Measurements from ENCODE around the gene SUDS3. TPM values are rescaled to one million over a fixed set of nuclear protein-coding genes. Genes with fewer than 3 reads are reported as not detected.

SUDS3 gene
- polyA plus RNA-seq (2013, experiment 1 of 2), result 24.5 TPM
- polyA plus RNA-seq (2013, experiment 2 of 2), result 27.8 TPM

- Histone ChIP-seq H3K27me3 (ENCODE audit: insufficient read depth, low read length) (peaks cover 7% of the 10 kb centered on the region), H3K36me3 (ENCODE audit: insufficient read depth, low read length) (peaks cover 19% of the 10 kb centered on the region), H3K4me1 (ENCODE audit: insufficient read depth, low read length) (peaks cover 8% of the 10 kb centered on the region; the same call in 1 of the 2 replicates), H3K9ac (ENCODE audit: low read depth, low read length) (peak within 1 kb of the TSS; percentile 93), H3K27ac (ENCODE audit: low read depth, low read length) (peak within 1 kb of the TSS; percentile 96), H3K9me3 (ENCODE audit: insufficient read depth, low read depth, low read length) (no peaks in the 10 kb centered on the region), H3K4me3 (ENCODE audit: low read length) (peak within 1 kb of the TSS; percentile 91)
- WGBS, result under 1% methylated on average over 94 of the region's 102 CpGs
These were observed at the start of gene SUDS3 for GRCh38 chr12:118376089-118377020. Gene SUDS3, plus strand, starts transcription at chr12:118376555. Its CDS starts 137 bp downstream, at chr12:118376692.

GRCh38 chr12:118326991-118327390, 49.4 kb upstream of the SUDS3 start:
- Histone ChIP-seq H3K27ac (ENCODE audit: low read depth, low read length) (no peak overlapping the region), H3K36me3 (ENCODE audit: insufficient read depth, low read length) (no peaks in the 10 kb centered on the region), H3K27me3 (ENCODE audit: insufficient read depth, low read length) (no peaks in the 10 kb centered on the region), H3K4me1 (ENCODE audit: insufficient read depth, low read length) (peaks cover 7% of the 10 kb centered on the region; the same call in 1 of the 2 replicates), H3K9me3 (ENCODE audit: insufficient read depth, low read depth, low read length) (no peaks in the 10 kb centered on the region), H3K9ac (ENCODE audit: low read depth, low read length) (no peak overlapping the region), H3K4me3 (ENCODE audit: low read length) (no peak overlapping the region)

- no peaks in the 10 kb centered on the region for H3K27me3 ChIP-seq (ENCODE audit: insufficient read depth, low read length)
- H3K9me3 ChIP-seq (ENCODE audit: insufficient read depth, low read depth, low read length), result no peaks in the 10 kb centered on the region
- H3K4me3 ChIP-seq (ENCODE audit: low read length), result no peak overlapping the region
- no peak overlapping the region for H3K27ac ChIP-seq (ENCODE audit: low read depth, low read length)
- peaks cover 7% of the 10 kb centered on the region; the same call in 1 of the 2 replicates for H3K4me1 ChIP-seq (ENCODE audit: insufficient read depth, low read length)
- no peak overlapping the region for H3K9ac ChIP-seq (ENCODE audit: low read depth, low read length)
- H3K36me3 ChIP-seq (ENCODE audit: insufficient read depth, low read length), result no peaks in the 10 kb centered on the region
These were observed 49.0 kb upstream of the SUDS3 start for GRCh38 chr12:118327391-118327790.

- Histone ChIP-seq H3K4me1 (ENCODE audit: insufficient read depth, low read length) (peaks cover 7% of the 10 kb centered on the region; the same call in 1 of the 2 replicates), H3K36me3 (ENCODE audit: insufficient read depth, low read length) (no peaks in the 10 kb centered on the region), H3K9ac (ENCODE audit: low read depth, low read length) (no peak overlapping the region), H3K27me3 (ENCODE audit: insufficient read depth, low read length) (no peaks in the 10 kb centered on the region), H3K4me3 (ENCODE audit: low read length) (no peak overlapping the region), H3K9me3 (ENCODE audit: insufficient read depth, low read depth, low read length) (no peaks in the 10 kb centered on the region), H3K27ac (ENCODE audit: low read depth, low read length) (no peak overlapping the region)
- WGBS, result 90% methylated on average over 3 of the region's 3 CpGs
These were observed 47.6 kb upstream of the SUDS3 start for GRCh38 chr12:118328486-118329330.

GRCh38 chr12:118330421-118331018, 45.8 kb upstream of the SUDS3 start:
- H3K27me3 ChIP-seq (ENCODE audit: insufficient read depth, low read length), result no peaks in the 10 kb centered on the region
- H3K4me1 ChIP-seq (ENCODE audit: insufficient read depth, low read length), result peaks cover 7% of the 10 kb centered on the region; the same call in 1 of the 2 replicates
- no peak overlapping the region for H3K27ac ChIP-seq (ENCODE audit: low read depth, low read length)
- 86% methylated on average over 3 of the region's 3 CpGs for WGBS
- H3K36me3 ChIP-seq (ENCODE audit: insufficient read depth, low read length), result no peaks in the 10 kb centered on the region
- H3K9me3 ChIP-seq (ENCODE audit: insufficient read depth, low read depth, low read length), result no peaks in the 10 kb centered on the region
- H3K9ac ChIP-seq (ENCODE audit: low read depth, low read length), result no peak overlapping the region
- no peak overlapping the region for H3K4me3 ChIP-seq (ENCODE audit: low read length)

- H3K27me3 ChIP-seq (ENCODE audit: insufficient read depth, low read length), result no peaks in the 10 kb centered on the region
- H3K9ac ChIP-seq (ENCODE audit: low read depth, low read length), result no peak overlapping the region
- WGBS, result 100% methylated on average over 2 of the region's 4 CpGs
- H3K4me3 ChIP-seq (ENCODE audit: low read length), result no peak overlapping the region
- H3K36me3 ChIP-seq (ENCODE audit: insufficient read depth, low read length), result no peaks in the 10 kb centered on the region
- H3K9me3 ChIP-seq (ENCODE audit: insufficient read depth, low read depth, low read length), result no peaks in the 10 kb centered on the region
- peaks cover 7% of the 10 kb centered on the region; the same call in 1 of the 2 replicates for H3K4me1 ChIP-seq (ENCODE audit: insufficient read depth, low read length)
- H3K27ac ChIP-seq (ENCODE audit: low read depth, low read length), result no peak overlapping the region
These were observed 43.8 kb upstream of the SUDS3 start for GRCh38 chr12:118332511-118332910.

- no peaks in the 10 kb centered on the region for H3K9me3 ChIP-seq (ENCODE audit: insufficient read depth, low read depth, low read length)
- peaks cover under 1% of the 10 kb centered on the region; the same call in 1 of the 2 replicates for H3K4me1 ChIP-seq (ENCODE audit: insufficient read depth, low read length)
- no peaks in the 10 kb centered on the region for H3K36me3 ChIP-seq (ENCODE audit: insufficient read depth, low read length)
- no peak overlapping the region for H3K9ac ChIP-seq (ENCODE audit: low read depth, low read length)
- H3K27me3 ChIP-seq (ENCODE audit: insufficient read depth, low read length), result no peaks in the 10 kb centered on the region
- WGBS, result 90% methylated on average over 2 of the region's 3 CpGs
- no peak overlapping the region for H3K4me3 ChIP-seq (ENCODE audit: low read length)
- H3K27ac ChIP-seq (ENCODE audit: low read depth, low read length), result no peak overlapping the region
These were observed 42.1 kb upstream of the SUDS3 start for GRCh38 chr12:118334241-118334640.

GRCh38 chr12:118334939-118335567, 41.3 kb upstream of the SUDS3 start:
- no peak overlapping the region for H3K27ac ChIP-seq (ENCODE audit: low read depth, low read length)
- 86% methylated on average over 2 of the region's 4 CpGs for WGBS

GRCh38 chr12:118336123-118336522, 40.2 kb upstream of the SUDS3 start:
- Histone ChIP-seq H3K27me3 (ENCODE audit: insufficient read depth, low read length) (no peaks in the 10 kb centered on the region), H3K4me3 (ENCODE audit: low read length) (no peak overlapping the region), H3K4me1 (ENCODE audit: insufficient read depth, low read length) (no peaks in the 10 kb centered on the region), H3K9ac (ENCODE audit: low read depth, low read length) (no peak overlapping the region), H3K36me3 (ENCODE audit: insufficient read depth, low read length) (no peaks in the 10 kb centered on the region), H3K27ac (ENCODE audit: low read depth, low read length) (no peak overlapping the region), H3K9me3 (ENCODE audit: insufficient read depth, low read depth, low read length) (no peaks in the 10 kb centered on the region)
- no CpG with 5 or more reads among the region's 2 CpGs for WGBS

More at GRCh38 chr12:118334939-118335567, 41.3 kb upstream of the SUDS3 start:
- Histone ChIP-seq H3K9me3 (ENCODE audit: insufficient read depth, low read depth, low read length) (no peaks in the 10 kb centered on the region), H3K27me3 (ENCODE audit: insufficient read depth, low read length) (no peaks in the 10 kb centered on the region), H3K36me3 (ENCODE audit: insufficient read depth, low read length) (no peaks in the 10 kb centered on the region), H3K4me1 (ENCODE audit: insufficient read depth, low read length) (no peaks in the 10 kb centered on the region), H3K4me3 (ENCODE audit: low read length) (no peak overlapping the region), H3K9ac (ENCODE audit: low read depth, low read length) (no peak overlapping the region)

- Histone ChIP-seq H3K9me3 (ENCODE audit: insufficient read depth, low read depth, low read length) (no peaks in the 10 kb centered on the region), H3K36me3 (ENCODE audit: insufficient read depth, low read length) (no peaks in the 10 kb centered on the region), H3K4me3 (ENCODE audit: low read length) (no peak overlapping the region), H3K4me1 (ENCODE audit: insufficient read depth, low read length) (no peaks in the 10 kb centered on the region), H3K27me3 (ENCODE audit: insufficient read depth, low read length) (no peaks in the 10 kb centered on the region), H3K27ac (ENCODE audit: low read depth, low read length) (no peak overlapping the region), H3K9ac (ENCODE audit: low read depth, low read length) (no peak overlapping the region)
- whole genome bisulfite sequencing, result 80% methylated on average over 4 of the region's 6 CpGs
These were observed 39.0 kb upstream of the SUDS3 start for GRCh38 chr12:118337194-118337838.
